SK-N-SH (cell line): ENCODE results near the gene CENPP. TPM values are rescaled to one million over a fixed set of nuclear protein-coding genes. Genes with fewer than 3 reads are reported as not detected.
A peak's percentile ranks its signal among the peaks of the same experiment; 100 is the strongest.

Source experiments
- CTCF ChIA-PET: fragments of 300-600, 350-600 bp; formaldehyde crosslinking; extraction: SDS; loops from one replicate; lab custom pipeline; 2021; lab: Yijun Ruan, JAX
- POLR2A ChIA-PET: fragments of 350-600 bp; sonication (Branson Sonifier 250); formaldehyde crosslinking; extraction: SDS; loops from one replicate; lab custom pipeline; 2020; ENCODE audit warnings: antibody characterized with exemption, inconsistent platforms; lab: Yijun Ruan, JAX
- DNase-seq: peaks from one replicate; pipeline ENCODE4 v3.0.0; 2012
- H2AFZ ChIP-seq: fragments of 200-600 bp; sonication (generic); 2 replicates; pipeline ENCODE4 v1.8.1; 2016; ENCODE audit warnings: antibody characterized with exemption, mild to moderate bottlenecking, low read depth
- H3F3A ChIP-seq: fragments of 200-600 bp; sonication (generic); replicated peaks from 2 replicates; pipeline ENCODE3; 2016; ENCODE audit warnings: antibody characterized with exemption, mild to moderate bottlenecking; ENCODE audit not compliant: insufficient read depth
- H3K27ac ChIP-seq, 2 experiments: fragments of 200-500 bp in 1 of 2; fragments of 200-600 bp in 1 of 2; sonication (Bioruptor generic) in 1 of 2; sonication (generic), shearing (Covaris generic) in 1 of 2; 2 replicates each; pipeline versions ENCODE4 v1.5.1 to v1.6.1; 2014 to 2016; ENCODE audit warnings: low read depth in 2 of 2, inconsistent platforms in 1 of 2, low read length in 1 of 2, mild to moderate bottlenecking in 1 of 2, mixed read lengths in 1 of 2
- H3K27me3 ChIP-seq: fragments of 200-600 bp; sonication (generic), shearing (Covaris generic); 2 replicates; pipeline ENCODE4 v1.6.1; 2016; ENCODE audit warnings: mixed run types; ENCODE audit not compliant: insufficient read depth
- H3K36me3 ChIP-seq, 2 experiments: fragments of 200-500 bp in 1 of 2; fragments of 200-600 bp in 1 of 2; sonication (Bioruptor generic) in 1 of 2; sonication (generic) in 1 of 2; replicated peaks in 1 of 2; 2 replicates each; pipeline versions ENCODE3 to v1.5.1; 2014 to 2016; ENCODE audit warnings: low read length in 1 of 2, mild to moderate bottlenecking in 1 of 2; ENCODE audit not compliant: insufficient read depth in 2 of 2, control insufficient read depth in 1 of 2
- H3K4me1 ChIP-seq, 2 experiments: fragments of 200-500 bp in 1 of 2; fragments of 200-600 bp in 1 of 2; sonication (Bioruptor generic) in 1 of 2; sonication (generic), shearing (Covaris generic) in 1 of 2; 2 replicates each; pipeline versions ENCODE4 v1.5.1 to v1.6.1; 2014 to 2016; ENCODE audit warnings: low read depth in 1 of 2, low read length in 1 of 2, mixed run types in 1 of 2; ENCODE audit not compliant: insufficient read depth in 2 of 2, control insufficient read depth in 1 of 2
- H3K4me2 ChIP-seq: fragments of 200-600 bp; sonication (generic), shearing (Covaris generic); 2 replicates; pipeline ENCODE4 v1.6.1; 2017; ENCODE audit warnings: mixed run types
- H3K4me3 ChIP-seq, 2 experiments: fragments of 200-500 bp in 1 of 2; fragments of 200-600 bp in 1 of 2; sonication (Bioruptor generic) in 1 of 2; sonication (generic), shearing (Covaris generic) in 1 of 2; 2 replicates each; pipeline versions ENCODE4 v1.5.1 to v1.8.1; 2014 to 2016; ENCODE audit warnings: low read depth in 2 of 2, inconsistent platforms in 1 of 2, low read length in 1 of 2, mild to moderate bottlenecking in 1 of 2, mixed read lengths in 1 of 2, moderate library complexity in 1 of 2
- H3K79me2 ChIP-seq: fragments of 200-600 bp; sonication (generic); 2 replicates; pipeline ENCODE4 v1.8.1; 2017; ENCODE audit warnings: mild to moderate bottlenecking; ENCODE audit not compliant: insufficient read depth
- H3K9ac ChIP-seq: fragments of 200-600 bp; sonication (generic); 2 replicates; pipeline ENCODE4 v1.6.1; 2017; ENCODE audit warnings: mixed run types
- H3K9me2 ChIP-seq: fragments of 200-600 bp; sonication (generic); 2 replicates; pipeline ENCODE4 v1.6.1; 2017; ENCODE audit warnings: mixed run types
- H3K9me3 ChIP-seq: fragments of 200-600 bp; sonication (generic); 2 replicates; pipeline ENCODE4 v1.6.1; 2017; ENCODE audit warnings: mixed run types, mild to moderate bottlenecking, moderate library complexity
- H4K20me1 ChIP-seq: fragments of 200-600 bp; sonication (generic); 2 replicates; pipeline ENCODE4 v1.6.1; 2017; ENCODE audit warnings: mild to moderate bottlenecking, mixed run types; ENCODE audit not compliant: insufficient read depth
- CHD2 ChIP-seq: fragments of 150-350 bp; IDR thresholded peaks from 2 replicates; pipeline ENCODE4 v1.6.1; 2018; ENCODE audit warnings: low read length; ENCODE audit not compliant: partially characterized antibody
- CTCF ChIP-seq: fragments of 200-600 bp; sonication (generic); IDR thresholded peaks from 2 replicates; pipeline ENCODE4 v1.6.1; 2017; ENCODE audit warnings: antibody characterized with exemption, mild to moderate bottlenecking, moderate library complexity
- EP300 ChIP-seq, 2 experiments: IDR thresholded peaks; 2 replicates each; pipeline versions ENCODE4 v1.4.0 to v1.6.1; 2012; ENCODE audit warnings: borderline replicate concordance in 1 of 2, low read depth in 1 of 2, low read length in 1 of 2
- EZH2phosphoT487 ChIP-seq: fragments of 200-600 bp; sonication (generic); IDR thresholded peaks from 2 replicates; pipeline ENCODE4 v1.6.1; 2017; ENCODE audit warnings: low read depth, mixed run types, mild to moderate bottlenecking, antibody characterized with exemption, moderate library complexity, borderline replicate concordance
- FOSL2 ChIP-seq: IDR thresholded peaks from 2 replicates; pipeline ENCODE4 v1.4.0; 2012; ENCODE audit warnings: low read depth, mild to moderate bottlenecking, moderate library complexity, borderline replicate concordance
- FOXJ3 ChIP-seq: sonication (generic); formaldehyde crosslinking; IDR thresholded peaks from 2 replicates; pipeline ENCODE4 v1.5.1; 2020; ENCODE audit warnings: mild to moderate bottlenecking, missing genetic modification reagents
- GABPA ChIP-seq: IDR thresholded peaks from 2 replicates; pipeline ENCODE4 v1.4.0; 2012; ENCODE audit warnings: low read depth, mild to moderate bottlenecking
- GATA2 ChIP-seq: sonication (generic); formaldehyde crosslinking; IDR thresholded peaks from 2 replicates; pipeline ENCODE4 v1.5.0; 2020; ENCODE audit warnings: mild to moderate bottlenecking, missing genetic modification reagents
- JUND ChIP-seq: IDR thresholded peaks from 2 replicates; pipeline ENCODE4 v1.4.0; 2012
- MAX ChIP-seq: IDR thresholded peaks from 2 replicates; pipeline ENCODE4 v1.4.0; 2012; ENCODE audit warnings: low read depth
- NRF1 ChIP-seq: IDR thresholded peaks from 2 replicates; pipeline ENCODE4 v1.6.1; 2012; ENCODE audit warnings: low read depth, mild to moderate bottlenecking, low read length
- POLR2AphosphoS5 ChIP-seq: IDR thresholded peaks from 2 replicates; pipeline ENCODE4 v1.6.1; 2012; ENCODE audit warnings: low read depth, low read length
- RAD21 ChIP-seq: IDR thresholded peaks from 2 replicates; pipeline ENCODE4 v1.6.1; 2012; ENCODE audit warnings: mild to moderate bottlenecking, low read length
- RXRA ChIP-seq: IDR thresholded peaks from 2 replicates; pipeline ENCODE4 v1.4.0; 2012; ENCODE audit warnings: low read depth, mild to moderate bottlenecking, borderline replicate concordance
- SIN3A ChIP-seq: IDR thresholded peaks from 2 replicates; pipeline ENCODE4 v1.6.1; 2012; ENCODE audit warnings: low read depth, mild to moderate bottlenecking, low read length, moderate library complexity, borderline replicate concordance
- TAF1 ChIP-seq: IDR thresholded peaks from 2 replicates; pipeline ENCODE4 v1.6.1; 2012; ENCODE audit warnings: low read depth, mild to moderate bottlenecking, low read length, moderate library complexity, borderline replicate concordance
- TCF12 ChIP-seq: IDR thresholded peaks from 2 replicates; pipeline ENCODE4 v1.4.0; 2012
- USF2 ChIP-seq: fragments of 150-350 bp; IDR thresholded peaks from 2 replicates; pipeline ENCODE4 v1.6.1; 2017; ENCODE audit warnings: antibody characterized with exemption, low read length, low read depth, borderline replicate concordance
- ZBTB33 ChIP-seq: IDR thresholded peaks from 2 replicates; pipeline ENCODE4 v1.4.0; 2012; ENCODE audit warnings: low read depth, borderline replicate concordance
- WGBS: methylation state at CpG from one replicate; pipeline ENCODE4 v1.1.6; 2017; ENCODE audit warnings: low lambda C conversion rate; 5-methylcytosine and 5-hydroxymethylcytosine counted together
- polyA plus RNA-seq, 3 experiments: library from polyadenylated mRNA; depleted of rRNA; stranded (reverse); fragments of >200 nt; gene quantifications; 2 replicates each; pipeline ENCODE4 v1.2.3, GENCODE V29; 2012

Gene CENPP
- polyA plus RNA-seq, 1 of the 3 experiments (the other 2 are of a cell fraction), result 1.3 TPM

- H3K9me3 ChIP-seq, result no peaks in the 10 kb centered on the region
- CTCF ChIA-PET, result interaction anchor here (0.9 to 4.2 kb wide), 4 partner anchors 10 to 152 kb away, joined by 3 to 32 read pairs (median 6); partner anchors contain the start of gene NOL8
- no peak for TF ChIP-seq POLR2AphosphoS5
- TF ChIP-seq JUND, result no peak
- no peak for TF ChIP-seq MAX
- no peak for TF ChIP-seq TAF1
- no peak for TF ChIP-seq RAD21
- TF ChIP-seq SIN3A, result no peak
- TF ChIP-seq EP300 (IDR thresholded peaks at IDR 0.05; ENCODE audit: borderline replicate concordance in 1 of 2, low read depth in 1 of 2, low read length in 1 of 2), result no peak
- no peak for TF ChIP-seq CTCF
- TF ChIP-seq GABPA, result no peak
- no peak for TF ChIP-seq NRF1
- no peak for TF ChIP-seq FOSL2
- no peak for TF ChIP-seq RXRA
- no peak for TF ChIP-seq TCF12
- TF ChIP-seq USF2, result no peak
- no peak for TF ChIP-seq GATA2
- TF ChIP-seq CHD2, result no peak
- no peak for TF ChIP-seq FOXJ3
- no peak for TF ChIP-seq ZBTB33
- TF ChIP-seq EZH2phosphoT487, result no peak
- TF ChIP-seq, all 33 proteins: peak for 0
- H3K27ac ChIP-seq, result no peak overlapping the region
- H3K4me2 ChIP-seq, result peak overlapping the region; percentile 91
- no peaks in the 10 kb centered on the region for H3K9me2 ChIP-seq
- H3K4me1 ChIP-seq, result peaks cover 5 to 15% of the 10 kb centered on the region in 2 experiments; a peak in 3 of 4 replicates
- H3K27me3 ChIP-seq, result no peaks in the 10 kb centered on the region
- DNase-seq, result no peak
- H3K79me2 ChIP-seq, result peaks cover 73% of the 10 kb centered on the region
- no peak overlapping the region for H3K9ac ChIP-seq
- no peak overlapping the region for H2AFZ ChIP-seq
- H4K20me1 ChIP-seq, result peaks cover 14% of the 10 kb centered on the region; the same call in 1 of the 2 replicates
- POLR2A ChIA-PET, result interaction anchor here (0.5 to 0.6 kb wide), 2 partner anchors 36 to 379 kb away, joined by 3 to 6 read pairs; partner anchors contain the start of gene IPPK
- H3K36me3 ChIP-seq, result peaks cover 41% of the 10 kb centered on the region in 2 experiments
- 94% methylated on average over 2 of the region's 2 CpGs for WGBS
- H3F3A ChIP-seq, result peaks cover 18% of the 10 kb centered on the region
- H3K4me3 ChIP-seq, result no peak overlapping the region; a peak in 1 of 4 replicates
Measured at GRCh38 chr9:92291577-92291976, 34.2 kb upstream of the CENPP start.
